ENCODE results near the gene LRMDA.

LRMDA gene

DNA sequence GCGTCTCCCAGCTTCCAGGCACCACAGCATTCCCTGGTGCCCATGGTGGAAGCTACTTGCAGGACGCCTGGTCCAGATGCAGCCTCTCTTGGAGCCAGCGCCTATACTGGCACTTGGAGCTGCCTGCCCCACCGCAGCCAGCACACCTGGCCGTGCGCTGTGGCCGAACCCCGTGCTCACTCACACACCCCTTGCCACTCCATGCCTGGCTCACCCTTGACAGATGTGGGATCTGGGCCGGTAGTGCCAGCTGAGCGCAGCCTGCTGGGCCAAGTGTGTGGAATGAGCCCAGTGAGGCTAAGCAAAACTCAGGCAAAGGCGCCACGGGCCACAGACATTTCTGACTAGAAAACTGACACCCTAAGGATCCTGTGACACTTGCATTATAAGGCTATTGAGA, 884.8 kb downstream of the LRMDA start:
- H3K27me3 ChIP-seq (ENCODE audit: insufficient read depth, low read depth, severe bottlenecking) = no peaks in the 10 kb centered on the region
- TF ChIP-seq, protein P1, sequence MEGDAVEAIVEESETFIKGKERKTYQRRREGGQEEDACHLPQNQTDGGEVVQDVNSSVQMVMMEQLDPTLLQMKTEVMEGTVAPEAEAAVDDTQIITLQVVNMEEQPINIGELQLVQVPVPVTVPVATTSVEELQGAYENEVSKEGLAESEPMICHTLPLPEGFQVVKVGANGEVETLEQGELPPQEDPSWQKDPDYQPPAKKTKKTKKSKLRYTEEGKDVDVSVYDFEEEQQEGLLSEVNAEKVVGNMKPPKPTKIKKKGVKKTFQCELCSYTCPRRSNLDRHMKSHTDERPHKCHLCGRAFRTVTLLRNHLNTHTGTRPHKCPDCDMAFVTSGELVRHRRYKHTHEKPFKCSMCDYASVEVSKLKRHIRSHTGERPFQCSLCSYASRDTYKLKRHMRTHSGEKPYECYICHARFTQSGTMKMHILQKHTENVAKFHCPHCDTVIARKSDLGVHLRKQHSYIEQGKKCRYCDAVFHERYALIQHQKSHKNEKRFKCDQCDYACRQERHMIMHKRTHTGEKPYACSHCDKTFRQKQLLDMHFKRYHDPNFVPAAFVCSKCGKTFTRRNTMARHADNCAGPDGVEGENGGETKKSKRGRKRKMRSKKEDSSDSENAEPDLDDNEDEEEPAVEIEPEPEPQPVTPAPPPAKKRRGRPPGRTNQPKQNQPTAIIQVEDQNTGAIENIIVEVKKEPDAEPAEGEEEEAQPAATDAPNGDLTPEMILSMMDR (IDR thresholded peaks at IDR 0.05; ENCODE audit: low read depth, low read length) = no peak
- no peak overlapping the region for H3K27ac ChIP-seq
- no peak overlapping the region for H3K4me3 ChIP-seq (ENCODE audit: low read depth, low read length)
- DNase-seq = no peak
- no peaks in the 10 kb centered on the region for H3K36me3 ChIP-seq
- no peaks in the 10 kb centered on the region for H3K9me3 ChIP-seq (ENCODE audit: severe bottlenecking)

DNA sequence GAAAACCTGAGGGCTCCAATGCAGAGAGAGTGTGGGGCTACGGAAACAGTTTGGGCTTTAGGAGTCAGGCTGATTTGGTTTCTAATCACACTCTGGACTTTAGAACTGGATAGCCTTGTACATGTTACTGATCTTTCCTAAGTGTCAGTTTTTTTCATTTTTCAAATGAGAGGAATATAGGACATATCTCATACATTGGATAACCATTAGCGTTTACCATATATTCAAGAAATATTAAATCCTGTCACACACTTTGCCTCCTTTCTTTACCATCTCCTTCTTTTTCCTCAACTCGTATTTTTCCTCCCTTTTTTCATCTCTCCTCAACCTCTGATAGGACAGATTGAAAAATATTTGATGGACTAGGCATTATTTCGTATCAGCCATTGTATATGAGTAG, 885.7 kb downstream of the LRMDA start:
- H3K9me3 ChIP-seq (ENCODE audit: severe bottlenecking) = no peaks in the 10 kb centered on the region
- H3K27me3 ChIP-seq (ENCODE audit: insufficient read depth, low read depth, severe bottlenecking) = no peaks in the 10 kb centered on the region
- no peak overlapping the region for H3K27ac ChIP-seq
- H3K36me3 ChIP-seq = no peaks in the 10 kb centered on the region
- TF ChIP-seq, protein P1 (IDR thresholded peaks at IDR 0.05; ENCODE audit: low read depth, low read length) = no peak
- no peak overlapping the region for H3K4me3 ChIP-seq (ENCODE audit: low read depth, low read length)
- no peak for DNase-seq

DNA sequence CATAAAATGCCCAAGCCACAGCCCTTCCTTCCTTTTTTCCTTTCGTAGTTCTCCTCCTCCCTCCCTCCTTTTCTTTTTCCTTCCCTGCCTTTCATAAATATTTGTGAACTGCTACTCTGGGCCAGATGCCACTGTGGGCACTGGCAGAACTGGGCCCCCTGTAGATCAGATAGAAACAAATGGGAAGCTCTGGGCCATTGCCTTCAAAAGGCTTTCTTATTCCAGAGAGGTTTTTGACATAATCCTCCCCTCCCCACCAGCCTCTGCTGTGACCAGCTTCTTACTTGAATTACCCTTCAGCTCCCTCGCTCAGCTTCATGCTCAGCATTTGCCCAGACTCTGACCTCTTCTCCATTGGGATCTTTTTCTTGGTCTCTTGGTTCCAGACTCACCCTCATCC, 886.8 kb downstream of the LRMDA start:
- Histone ChIP-seq H3K27ac (no peak overlapping the region), H3K9me3 (ENCODE audit: severe bottlenecking) (no peaks in the 10 kb centered on the region), H3K4me3 (ENCODE audit: low read depth, low read length) (no peak overlapping the region), H3K27me3 (ENCODE audit: insufficient read depth, low read depth, severe bottlenecking) (no peaks in the 10 kb centered on the region), H3K36me3 (no peaks in the 10 kb centered on the region)
- TF ChIP-seq, protein P1 (IDR thresholded peaks at IDR 0.05; ENCODE audit: low read depth, low read length) = no peak
- peak; percentile 16 for DNase-seq

- no peak for DNase-seq
- TF ChIP-seq, protein P1 (IDR thresholded peaks at IDR 0.05; ENCODE audit: low read depth, low read length) = no peak
- Histone ChIP-seq H3K27me3 (ENCODE audit: insufficient read depth, low read depth, severe bottlenecking) (no peaks in the 10 kb centered on the region), H3K4me3 (ENCODE audit: low read depth, low read length) (no peak overlapping the region), H3K9me3 (ENCODE audit: severe bottlenecking) (no peaks in the 10 kb centered on the region), H3K36me3 (no peaks in the 10 kb centered on the region), H3K27ac (no peak overlapping the region)
Measured at GRCh38 chr10:76319661-76320060, 888.2 kb downstream of the LRMDA start.

- Histone ChIP-seq H3K9me3 (ENCODE audit: severe bottlenecking) (no peaks in the 10 kb centered on the region), H3K27me3 (ENCODE audit: insufficient read depth, low read depth, severe bottlenecking) (no peaks in the 10 kb centered on the region), H3K4me3 (ENCODE audit: low read depth, low read length) (no peak overlapping the region), H3K27ac (no peak overlapping the region), H3K36me3 (no peaks in the 10 kb centered on the region)
- DNase-seq = no peak
- TF ChIP-seq, protein P1 (IDR thresholded peaks at IDR 0.05; ENCODE audit: low read depth, low read length) = no peak
Measured at GRCh38 chr10:76324283-76324682, 892.9 kb downstream of the LRMDA start.

- Histone ChIP-seq H3K4me3 (ENCODE audit: low read depth, low read length) (no peak overlapping the region), H3K9me3 (ENCODE audit: severe bottlenecking) (no peaks in the 10 kb centered on the region), H3K27ac (no peak overlapping the region), H3K27me3 (ENCODE audit: insufficient read depth, low read depth, severe bottlenecking) (no peaks in the 10 kb centered on the region), H3K36me3 (no peaks in the 10 kb centered on the region)
- TF ChIP-seq, protein P1 (IDR thresholded peaks at IDR 0.05; ENCODE audit: low read depth, low read length) = no peak
- DNase-seq = no peak
Measured at GRCh38 chr10:76327441-76327840, 896.0 kb downstream of the LRMDA start.

Measured in WERI-Rb-1 (cell line).